ENCODE data around the gene TNRC6A.

- TF ChIP-seq EZH2phosphoT487 (IDR thresholded peaks at IDR 0.05; ENCODE audit: insufficient read depth, low read depth) (no peak), EZH2 (IDR thresholded peaks at IDR 0.05; ENCODE audit: insufficient read depth, poor library complexity, severe bottlenecking) (no peak)
Measured at GRCh38 chr16:24834459-24835335, 105.2 kb downstream of the TNRC6A start.
